ENCODE measurements around the gene ACAA1. TPM values are rescaled to one million over a fixed set of nuclear protein-coding genes. Genes with fewer than 3 reads are reported as not detected.

Gene ACAA1
- total RNA-seq, 1 experiment from 2014 or later: 49.0 TPM

GRCh38 chr3:38110314-38111050 is 26.4 kb downstream of the ACAA1 start:
- no peak overlapping the region for H3K27ac ChIP-seq (ENCODE audit: low read depth, low read length)
- H3K4me1 ChIP-seq (ENCODE audit: control insufficient read depth in 1 of 2, insufficient read depth in 2 of 2, low read length in 2 of 2): no peaks in the 10 kb centered on the region
- ChIA-PET CTCF (no interaction called here), POLR2A (no interaction called here), RAD21 (ENCODE audit: low non-redundant PET in 1 of 2, low total read pairs in 2 of 2, uncharacterized antibody in 2 of 2, unreplicated experiment in 2 of 2) (no interaction called here)
- DNase-seq (ENCODE audit: low read depth, low spot score) (no peak), ATAC-seq (no peak)
- H2AFZ ChIP-seq (ENCODE audit: low read depth, low read length, poor library complexity, severe bottlenecking): no peak overlapping the region
- no TSS peak for BruUV-seq (replicated peaks)
- H3K4me3 ChIP-seq (replicated peaks in 1 of 2; ENCODE audit: low read depth in 1 of 2, low read length in 2 of 2): no peak overlapping the region
- H3K9me3 ChIP-seq (ENCODE audit: control insufficient read depth in 1 of 2, insufficient read depth in 1 of 2, low read depth in 1 of 2, low read length in 2 of 2): no peaks in the 10 kb centered on the region
- H3K9me2 ChIP-seq (ENCODE audit: insufficient read depth): no peaks in the 10 kb centered on the region
- H3K79me2 ChIP-seq (ENCODE audit: insufficient read depth, low read length): no peaks in the 10 kb centered on the region
- no peaks in the 10 kb centered on the region; the same call in 1 of the 2 replicates for H4K20me1 ChIP-seq (ENCODE audit: insufficient read depth)
- no peaks in the 10 kb centered on the region for H3K36me3 ChIP-seq (ENCODE audit: control insufficient read depth in 1 of 2, insufficient read depth in 2 of 2, low read length in 2 of 2)
- intact Hi-C loops (cut with micrococcal nuclease): loop anchor here (10.0 kb wide), 1 partner anchor 136 kb away; no protein-coding TSS in a partner anchor
- TF ChIP-seq REST (IDR thresholded peaks at IDR 0.05; ENCODE audit: low read depth): no peak
- TF ChIP-seq SRF (IDR thresholded peaks at IDR 0.05; ENCODE audit: low read depth): no peak
- no peak for TF ChIP-seq ZFX (IDR thresholded peaks at IDR 0.05)
- TF ChIP-seq ATF3 (IDR thresholded peaks at IDR 0.05): no peak
- TF ChIP-seq MAX (IDR thresholded peaks at IDR 0.05): no peak
- TF ChIP-seq JUND (IDR thresholded peaks at IDR 0.05): no peak
- no peak for TF ChIP-seq ELF1 (IDR thresholded peaks at IDR 0.05; ENCODE audit: borderline replicate concordance, low read depth)
- TF ChIP-seq RAD21 (IDR thresholded peaks at IDR 0.05; ENCODE audit: low read depth): no peak
- TF ChIP-seq EGR1 (IDR thresholded peaks at IDR 0.05; ENCODE audit: low read depth): no peak
- TF ChIP-seq CTCF (IDR thresholded peaks at IDR 0.05 in 2 of 3, conservative IDR thresholded peaks at IDR 0.05 in 1 of 3; ENCODE audit: borderline replicate concordance in 1 of 3, insufficient read depth in 1 of 3, low read depth in 2 of 3, low read length in 2 of 3): no peak
- no peak overlapping the region for H3K9ac ChIP-seq (ENCODE audit: low read length)
- no peak overlapping the region for H3K4me2 ChIP-seq (ENCODE audit: low read length)
- no peaks in the 10 kb centered on the region for H3K27me3 ChIP-seq (ENCODE audit: insufficient read depth, low read length)
